Muscle of arm (tissue), 14 donors: ENCODE measurements around the gene MAP2. TPM values are rescaled to one million over a fixed set of nuclear protein-coding genes. Genes with fewer than 3 reads are reported as not detected.

Experiments
- DNase-seq: peaks from one replicate; pipeline ENCODE4 v3.0.0-alpha.2; 2013
- long read RNA-seq, 11 donors: transcript quantifications; one replicate each; lab custom pipeline, GENCODE V29; 2026
- polyA plus RNA-seq, 12 donors: library from polyadenylated mRNA; unstranded; fragments of 120-200 nt; gene quantifications; one replicate each; pipeline ENCODE4 v1.2.1, GENCODE V29; 2013; ENCODE audit not compliant: insufficient read length in 12 of 12

The MAP2 gene
- polyA plus RNA-seq, result 10 to 100 TPM in 8 of 12 donors, 1 to 10 TPM in 3, not detected in 1; 8.8 to 21.1 (median 11.3) TPM
- long read RNA-seq, donor 1, partial matches to known transcripts, result 25 of 26 reads
- long read RNA-seq, donor 1, other reads (novel, unspliced or antisense), result 0 of 26 reads
- long read RNA-seq, donor 2, result 0 reads
- long read RNA-seq, donor 3, partial matches to known transcripts, result 0 of 1 reads
- long read RNA-seq, donor 3, other reads (novel, unspliced or antisense), result 0 of 1 reads
- long read RNA-seq, donor 4, result 0 reads
- long read RNA-seq, donor 5, partial matches to known transcripts, result 6 of 6 reads
- long read RNA-seq, donor 5, other reads (novel, unspliced or antisense), result 0 of 6 reads
- long read RNA-seq, donor 6, result 0 reads
- long read RNA-seq, donor 7, result 0 reads
- long read RNA-seq, donor 8, result 0 reads
- long read RNA-seq, donor 9, result 0 reads
- long read RNA-seq, donor 10, result 0 reads
- long read RNA-seq, donor 11, result 0 reads

- DNase-seq, result peak; percentile 69
Measured at GRCh38 chr2:209423562-209424198, at the start of gene MAP2. TSS of gene MAP2 (plus strand) at chr2:209424047. CDS start at chr2:209653171, 229,124 bp downstream.

DNA sequence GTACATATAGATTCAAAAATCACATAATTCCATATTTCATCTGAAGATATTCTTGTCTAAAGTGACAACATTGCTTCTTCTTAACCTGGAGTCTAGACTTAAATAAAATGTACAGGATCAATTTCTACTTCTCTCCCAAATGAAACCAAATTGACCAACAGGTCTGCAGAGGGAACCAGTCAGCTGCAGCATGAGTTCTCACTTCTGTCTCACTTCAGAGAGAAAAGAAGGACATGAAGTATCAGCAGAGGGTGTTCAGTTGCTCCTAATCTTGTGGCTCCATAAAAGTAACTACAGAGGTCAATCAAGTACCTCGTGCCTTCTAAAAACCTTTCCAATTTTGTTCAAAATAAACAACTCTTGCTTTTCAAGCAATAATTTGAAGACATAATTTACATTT is 47.2 kb upstream of the MAP2 start:
- DNase-seq, result no peak

DNA sequence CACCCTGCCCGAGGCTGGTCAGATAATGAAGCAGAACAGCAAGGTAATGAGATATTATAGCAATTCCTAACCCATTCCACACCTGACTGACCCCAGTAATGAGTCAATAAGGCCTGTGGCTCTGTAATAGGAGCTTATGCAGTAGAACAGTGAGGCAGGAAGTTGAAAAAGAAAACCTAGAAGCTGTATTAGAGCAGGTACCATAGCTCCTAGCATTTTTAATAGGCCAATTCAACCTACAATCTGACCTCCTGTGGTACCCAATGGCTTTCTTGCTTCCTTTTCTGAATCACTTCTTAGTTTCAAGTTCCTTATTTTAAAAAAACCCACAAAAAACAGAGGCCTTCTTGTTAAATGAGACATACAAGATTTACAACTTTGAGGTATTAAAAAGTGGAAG is 43.6 kb upstream of the MAP2 start:
- no peak for DNase-seq

DNA sequence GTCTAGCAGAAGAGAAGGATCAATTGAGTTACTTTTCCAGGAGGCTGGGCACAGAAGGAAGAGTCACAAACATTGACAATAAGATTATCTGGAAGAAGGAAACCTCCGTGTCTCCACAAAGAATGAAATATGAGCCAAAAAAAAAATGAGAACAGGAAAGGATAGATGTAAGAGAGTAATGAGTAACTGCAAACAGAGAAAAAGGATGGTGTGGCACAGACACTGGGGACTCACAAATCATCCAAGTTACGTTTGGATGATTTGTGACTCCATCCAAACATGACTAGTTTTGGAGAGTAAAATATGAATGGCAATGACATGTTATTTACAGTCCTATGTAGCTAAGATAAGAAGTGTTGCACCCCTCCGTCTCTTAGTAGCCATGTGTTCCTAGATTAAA is 42.8 kb upstream of the MAP2 start:
- no peak for DNase-seq

DNA sequence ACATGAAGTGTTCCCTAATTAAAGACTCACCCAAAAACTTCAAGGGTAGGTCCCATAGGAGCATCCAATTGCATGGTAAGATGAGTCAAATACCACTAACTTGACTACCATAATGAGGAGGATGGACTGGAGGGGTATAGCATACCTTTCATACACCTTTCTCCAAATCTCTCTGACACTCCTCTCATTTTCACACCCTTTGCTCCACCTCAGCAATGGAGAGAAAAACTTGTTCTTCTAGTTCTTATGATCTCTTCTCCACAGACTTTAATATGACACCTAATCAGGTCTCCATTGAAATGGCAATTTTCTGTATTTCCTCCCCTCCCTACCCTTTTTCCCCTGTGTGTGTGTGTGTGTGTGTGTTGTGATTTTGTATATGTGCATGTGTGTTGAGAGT is 41.1 kb upstream of the MAP2 start:
- DNase-seq, result no peak

DNA sequence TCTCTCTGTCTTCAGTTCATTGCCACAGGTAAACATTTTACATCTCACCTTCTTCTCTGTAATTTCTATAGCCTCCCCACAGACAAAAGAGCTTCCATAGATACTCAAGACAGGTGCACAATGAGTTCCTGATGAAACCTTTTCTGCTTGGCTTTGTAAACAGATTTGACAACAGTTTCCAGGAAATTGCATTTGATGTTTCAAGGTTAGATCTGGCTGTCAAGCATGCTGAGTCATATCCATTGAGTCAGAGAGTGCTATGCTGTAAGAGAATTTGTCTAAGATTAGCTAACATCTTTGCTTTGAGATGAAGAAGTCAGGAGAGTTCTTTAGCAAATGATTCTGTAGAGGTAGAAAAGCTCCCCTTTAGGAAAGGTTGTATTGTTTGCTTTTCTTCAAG is 40.6 kb upstream of the MAP2 start:
- no peak for DNase-seq

DNA sequence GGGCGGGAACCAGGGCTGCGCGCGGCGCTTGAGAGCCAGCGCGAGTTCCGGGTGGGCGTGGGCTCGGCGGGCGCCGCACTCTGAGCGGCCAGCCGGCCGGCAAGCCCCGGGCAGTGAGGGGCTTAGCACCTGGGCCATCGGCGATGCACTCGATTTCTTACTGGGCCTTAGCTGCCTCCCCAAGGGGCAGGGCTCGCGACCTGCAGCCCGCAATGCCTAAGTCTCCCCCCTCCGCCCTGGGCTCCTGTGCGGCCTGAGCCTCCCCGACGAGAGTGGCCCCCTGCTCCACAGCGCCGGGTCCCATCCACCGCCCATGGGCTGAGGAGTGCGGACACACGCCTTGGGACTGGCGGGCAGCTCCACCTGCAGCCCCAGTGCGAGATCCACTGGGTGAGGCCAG is 36.5 kb upstream of the MAP2 start:
- no peak for DNase-seq

- no peak for DNase-seq
Measured at GRCh38 chr2:209388446-209389037, 35.3 kb upstream of the MAP2 start.

DNA sequence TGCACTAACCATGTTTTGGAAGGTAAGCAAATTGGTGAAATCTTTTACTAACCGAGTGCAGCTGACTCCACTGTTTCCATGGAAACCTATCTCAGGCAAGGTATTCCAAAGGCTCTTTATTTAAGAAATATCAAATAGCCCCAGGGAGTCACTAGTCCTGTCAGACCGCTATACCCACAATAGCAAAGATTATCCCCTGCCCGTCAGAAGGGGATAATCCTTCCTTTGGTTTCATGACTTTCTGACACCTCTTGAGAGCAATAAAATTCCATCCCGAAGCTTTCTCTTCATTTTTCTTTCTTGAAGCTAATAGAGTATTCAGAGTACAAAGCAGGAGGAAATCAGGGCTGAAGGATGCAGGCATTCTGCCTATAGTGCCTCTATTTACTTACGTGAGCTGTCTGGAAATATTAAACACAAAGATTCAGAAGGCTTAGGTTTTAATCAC is 34.7 kb upstream of the MAP2 start:
- no peak for DNase-seq

- no peak for DNase-seq
Measured at GRCh38 chr2:209390839-209391238, 33.0 kb upstream of the MAP2 start.

GRCh38 chr2:209391776-209392401 is 32.0 kb upstream of the MAP2 start:
- DNase-seq, result no peak

GRCh38 chr2:209395229-209395628 is 28.6 kb upstream of the MAP2 start:
- no peak for DNase-seq

DNA sequence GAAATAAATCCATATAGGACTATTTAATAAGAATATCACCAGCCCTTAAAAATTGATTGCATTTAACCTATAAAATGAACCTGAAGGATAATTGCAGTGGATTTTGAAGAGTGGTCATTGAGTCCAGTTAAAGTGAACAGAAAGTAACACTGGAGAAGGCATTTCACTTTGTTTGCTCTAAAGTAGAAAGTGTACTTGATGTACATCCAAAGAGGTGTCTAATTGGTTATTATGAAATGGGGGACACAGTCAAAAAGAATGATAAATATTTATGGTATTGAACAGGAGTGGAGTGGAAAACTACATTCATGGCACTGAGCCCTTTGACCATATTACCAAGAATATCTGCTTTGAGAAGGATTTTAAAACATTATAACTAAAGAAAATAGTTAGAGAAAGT is 28.2 kb upstream of the MAP2 start:
- no peak for DNase-seq

GRCh38 chr2:209398463-209398862 is 25.4 kb upstream of the MAP2 start:
- DNase-seq, result no peak

- no peak for DNase-seq
Measured at GRCh38 chr2:209401788-209402187, 22.1 kb upstream of the MAP2 start.

- no peak for DNase-seq
Measured at GRCh38 chr2:209411296-209411695, 12.6 kb upstream of the MAP2 start.

GRCh38 chr2:209411718-209412117 is 12.1 kb upstream of the MAP2 start:
- DNase-seq, result no peak

DNA sequence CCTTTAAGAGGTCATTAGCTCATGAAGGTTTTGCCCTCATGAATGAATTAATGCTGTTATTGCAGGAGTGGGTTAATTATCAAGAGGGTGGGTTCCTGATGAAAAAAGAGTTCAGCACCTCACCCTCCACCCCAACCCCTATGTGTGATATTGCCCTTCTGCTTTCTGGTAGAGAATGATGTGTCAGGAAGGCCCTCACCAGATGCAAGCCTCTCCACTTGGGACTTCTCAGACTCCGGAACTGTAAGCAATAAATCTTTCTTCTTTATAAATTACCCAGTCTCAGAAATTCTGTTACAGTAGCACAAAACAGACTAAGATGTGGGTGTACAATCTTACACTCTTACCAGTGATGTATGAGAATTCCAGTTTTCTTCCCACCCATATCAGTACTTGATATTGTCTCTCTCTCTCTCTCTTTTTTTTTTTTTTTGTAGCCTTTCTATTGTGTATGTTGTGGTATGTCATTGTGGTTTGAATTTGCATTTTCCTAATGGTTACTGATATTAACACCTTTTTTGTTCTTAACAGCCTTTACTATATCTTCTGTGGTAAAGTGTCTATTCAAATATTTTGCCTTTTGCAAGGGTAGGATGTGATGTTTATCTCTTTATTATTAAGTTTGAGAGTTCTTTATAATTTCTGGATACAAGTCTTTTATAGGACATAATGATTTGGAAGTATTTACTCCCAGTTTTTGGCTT is 10.4 kb upstream of the MAP2 start:
- DNase-seq, result no peak

DNA sequence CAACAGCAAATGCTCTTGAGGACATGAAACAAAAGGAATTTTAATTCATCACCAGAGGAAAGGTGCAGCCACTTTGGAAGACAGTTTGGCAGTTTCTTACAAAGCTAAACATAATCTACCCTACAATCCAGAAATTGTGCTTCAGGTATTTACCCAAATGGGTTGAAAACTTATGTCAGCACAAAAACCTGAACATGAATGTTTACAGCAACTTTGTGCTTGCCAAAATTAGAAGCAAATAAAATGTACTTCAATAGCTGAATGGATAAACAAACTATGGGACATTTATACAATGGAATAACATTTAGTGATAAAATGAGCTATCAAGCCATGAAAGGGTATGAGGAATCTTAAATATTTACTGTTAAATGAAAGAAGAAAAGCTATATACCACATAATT is 6.9 kb upstream of the MAP2 start:
- DNase-seq, result no peak

DNA sequence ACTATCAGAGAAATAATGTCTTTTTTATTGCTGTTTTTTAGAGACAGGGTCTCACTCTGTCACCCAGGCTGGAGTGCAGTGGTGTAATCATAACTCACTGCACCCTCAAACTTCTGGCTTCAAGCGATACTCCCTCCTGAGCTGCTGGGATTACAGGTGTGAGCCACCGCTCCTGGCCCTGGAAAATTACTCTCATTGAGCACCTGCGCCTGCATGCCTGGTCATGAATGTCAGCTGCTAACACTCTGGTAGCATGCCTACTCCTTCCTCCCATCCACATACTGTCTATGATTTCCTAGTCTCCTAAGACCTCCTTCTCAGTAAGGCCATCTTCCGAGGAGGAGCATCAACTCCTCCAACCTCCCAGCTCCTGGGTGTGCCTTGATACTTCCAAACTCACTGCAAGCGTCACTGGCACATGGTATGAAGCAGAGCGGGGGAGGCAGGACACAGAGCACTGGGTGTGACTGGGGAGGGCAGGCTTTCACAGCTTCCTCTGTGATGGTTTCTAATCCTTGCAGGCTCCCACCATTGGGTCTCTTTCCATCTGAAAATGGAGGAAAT is 1.6 kb upstream of the MAP2 start:
- DNase-seq, result no peak

DNA sequence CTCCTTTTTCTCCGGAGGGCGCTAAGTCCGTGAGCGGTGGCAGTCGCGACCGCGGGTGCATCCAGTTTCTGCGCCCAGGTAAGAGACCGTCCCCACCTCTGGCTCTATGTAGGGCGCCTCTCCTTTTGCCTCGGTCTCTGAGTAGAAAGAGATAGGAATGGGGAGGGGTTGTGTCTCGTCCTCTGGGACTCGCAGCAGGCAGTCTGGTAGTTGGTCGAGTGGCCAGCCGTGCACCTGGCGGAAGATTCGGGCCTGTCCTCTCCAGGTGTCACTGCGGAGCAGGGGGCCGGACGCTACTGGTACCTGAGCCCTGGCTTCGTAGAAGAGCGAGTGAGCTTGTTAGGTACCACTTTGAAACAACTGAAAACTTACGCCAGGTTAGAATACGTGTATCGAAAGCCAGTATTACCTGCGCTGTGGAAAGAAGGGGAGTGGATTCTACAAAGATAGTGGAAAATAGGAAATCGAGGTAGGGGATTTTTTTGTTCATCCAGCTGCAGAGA is 403 bp downstream of the MAP2 start:
- peak; percentile 7 for DNase-seq
